Measurements from ENCODE around the gene MRPL9.

DNA sequence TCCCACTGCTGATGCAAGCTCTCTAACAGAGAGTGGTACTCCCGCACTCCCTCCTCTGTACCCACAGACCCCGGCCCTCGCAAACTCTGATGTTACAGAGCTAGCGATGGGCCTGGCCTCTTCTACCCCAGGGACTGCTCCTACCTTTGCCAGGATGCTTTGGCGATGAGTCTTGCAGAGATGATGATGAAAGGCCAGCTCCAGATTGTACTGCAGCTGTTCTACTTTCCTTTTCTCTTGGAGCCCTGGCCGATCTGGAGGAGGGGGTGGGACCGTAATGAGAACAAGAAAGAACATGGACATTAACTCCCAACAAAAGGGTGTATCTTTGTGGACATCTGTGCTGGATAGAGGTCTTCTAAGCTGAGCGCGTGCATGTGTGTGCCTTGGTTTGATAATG, 47.9 kb upstream of the MRPL9 start:
- TF ChIP-seq, protein P1, sequence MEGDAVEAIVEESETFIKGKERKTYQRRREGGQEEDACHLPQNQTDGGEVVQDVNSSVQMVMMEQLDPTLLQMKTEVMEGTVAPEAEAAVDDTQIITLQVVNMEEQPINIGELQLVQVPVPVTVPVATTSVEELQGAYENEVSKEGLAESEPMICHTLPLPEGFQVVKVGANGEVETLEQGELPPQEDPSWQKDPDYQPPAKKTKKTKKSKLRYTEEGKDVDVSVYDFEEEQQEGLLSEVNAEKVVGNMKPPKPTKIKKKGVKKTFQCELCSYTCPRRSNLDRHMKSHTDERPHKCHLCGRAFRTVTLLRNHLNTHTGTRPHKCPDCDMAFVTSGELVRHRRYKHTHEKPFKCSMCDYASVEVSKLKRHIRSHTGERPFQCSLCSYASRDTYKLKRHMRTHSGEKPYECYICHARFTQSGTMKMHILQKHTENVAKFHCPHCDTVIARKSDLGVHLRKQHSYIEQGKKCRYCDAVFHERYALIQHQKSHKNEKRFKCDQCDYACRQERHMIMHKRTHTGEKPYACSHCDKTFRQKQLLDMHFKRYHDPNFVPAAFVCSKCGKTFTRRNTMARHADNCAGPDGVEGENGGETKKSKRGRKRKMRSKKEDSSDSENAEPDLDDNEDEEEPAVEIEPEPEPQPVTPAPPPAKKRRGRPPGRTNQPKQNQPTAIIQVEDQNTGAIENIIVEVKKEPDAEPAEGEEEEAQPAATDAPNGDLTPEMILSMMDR (IDR thresholded peaks at IDR 0.05): no peak
- no peak for TF ChIP-seq EZH2 (IDR thresholded peaks at IDR 0.05; ENCODE audit: borderline replicate concordance, insufficient read depth, low read depth, low read length, poor library complexity, severe bottlenecking)
